Mammary microvascular endothelial cell (primary cell): ENCODE data around the gene ZBTB6. TPM values are rescaled to one million over a fixed set of nuclear protein-coding genes. Genes with fewer than 3 reads are reported as not detected.

ENCODE experiments used
- total RNA-seq: library from RNA; depleted of rRNA; stranded (reverse); fragments of >200 nt; gene quantifications from 2 replicates; pipeline ENCODE4 v1.2.3, GENCODE V29; 2015

The ZBTB6 gene, protein sequence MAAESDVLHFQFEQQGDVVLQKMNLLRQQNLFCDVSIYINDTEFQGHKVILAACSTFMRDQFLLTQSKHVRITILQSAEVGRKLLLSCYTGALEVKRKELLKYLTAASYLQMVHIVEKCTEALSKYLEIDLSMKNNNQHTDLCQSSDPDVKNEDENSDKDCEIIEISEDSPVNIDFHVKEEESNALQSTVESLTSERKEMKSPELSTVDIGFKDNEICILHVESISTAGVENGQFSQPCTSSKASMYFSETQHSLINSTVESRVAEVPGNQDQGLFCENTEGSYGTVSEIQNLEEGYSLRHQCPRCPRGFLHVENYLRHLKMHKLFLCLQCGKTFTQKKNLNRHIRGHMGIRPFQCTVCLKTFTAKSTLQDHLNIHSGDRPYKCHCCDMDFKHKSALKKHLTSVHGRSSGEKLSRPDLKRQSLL
- total RNA-seq: 4.4 and 5.1 TPM in 2 replicates

DNA sequence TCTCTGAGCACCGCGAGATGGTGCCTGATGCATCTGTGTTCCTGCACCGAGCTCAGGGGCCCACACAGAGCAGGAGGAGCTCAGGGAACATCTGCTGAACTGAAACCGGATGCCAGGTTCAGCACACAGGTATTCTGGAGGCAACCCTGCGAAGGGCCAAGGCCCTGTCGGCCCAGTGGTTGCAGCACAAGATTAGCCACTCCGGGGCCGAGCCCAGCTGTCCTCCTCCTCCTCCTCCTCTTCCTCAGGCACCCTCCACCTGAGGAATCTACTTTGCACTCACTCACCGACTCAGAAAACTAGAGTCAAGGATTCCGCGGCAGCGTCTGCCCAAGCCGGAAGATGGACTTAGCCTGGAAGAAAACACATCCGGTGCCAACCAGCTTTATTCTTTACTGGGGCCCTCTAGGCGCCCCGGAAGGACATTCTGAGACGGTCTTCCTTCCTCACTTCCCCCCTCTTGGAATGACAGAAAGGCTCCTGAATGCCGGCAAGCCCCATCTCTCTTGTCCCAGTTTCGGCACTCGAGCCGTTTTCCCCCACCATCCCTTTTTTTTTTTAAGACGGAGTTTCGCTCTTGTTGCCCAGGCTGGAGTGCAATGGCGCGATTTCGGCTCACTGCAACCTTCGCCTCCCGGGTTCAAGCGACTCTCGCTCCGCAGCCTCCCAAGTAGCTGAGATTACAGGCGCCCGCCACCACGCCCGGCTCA lies at the start of gene ZBTB6:
TSS of gene ZBTB6 (minus strand) at position 360 of the 710 bp plus-strand sequence. CDS start 1,251 bp downstream, outside the sequence.

DNA sequence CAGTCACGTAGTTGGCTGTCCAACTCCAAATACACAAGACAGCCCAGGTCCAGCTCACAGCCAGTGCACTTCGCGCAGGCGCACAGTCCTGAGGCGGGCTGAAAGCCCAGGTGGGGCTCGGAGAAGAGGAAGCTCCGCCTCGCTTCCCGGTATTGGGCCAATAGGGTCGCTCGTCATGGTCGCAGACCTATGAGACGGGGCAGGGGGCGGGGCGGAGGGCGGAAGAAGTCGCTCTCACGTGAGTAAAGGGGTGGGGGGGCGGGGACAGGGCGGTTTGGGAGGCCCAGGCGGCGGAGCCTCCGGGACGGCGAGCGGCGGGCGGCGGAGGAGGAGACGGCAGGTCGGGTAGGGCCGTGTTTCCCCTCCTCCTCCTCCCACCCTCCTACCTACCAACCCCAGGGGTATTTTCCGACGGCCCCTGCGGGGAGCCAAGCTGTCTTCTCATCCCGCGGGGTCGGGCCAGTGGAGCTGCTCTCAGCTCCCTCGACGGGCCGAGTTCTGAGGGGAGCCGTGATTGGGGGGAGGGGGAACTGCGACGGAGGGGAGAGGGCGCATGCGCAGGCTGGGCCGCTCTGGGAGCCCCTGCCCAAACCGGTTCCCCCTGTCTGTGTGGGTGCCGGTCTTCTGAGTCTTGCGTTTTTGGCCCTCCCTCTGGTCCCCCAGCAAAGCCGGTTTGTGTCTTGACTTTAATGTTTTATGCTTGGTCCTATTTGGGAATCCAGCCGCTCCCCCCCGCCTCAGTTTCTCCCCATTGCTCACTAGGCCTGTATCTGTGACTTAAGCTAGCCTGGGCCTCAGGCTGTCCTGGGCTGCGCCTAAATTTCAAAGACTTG lies 27.8 kb upstream of the ZBTB6 start, which contains the start of gene RABGAP1:
TSS of gene RABGAP1 (plus strand) at position 272 of the 833 bp plus-strand sequence. CDS start 16,040 bp downstream, outside the sequence.

DNA sequence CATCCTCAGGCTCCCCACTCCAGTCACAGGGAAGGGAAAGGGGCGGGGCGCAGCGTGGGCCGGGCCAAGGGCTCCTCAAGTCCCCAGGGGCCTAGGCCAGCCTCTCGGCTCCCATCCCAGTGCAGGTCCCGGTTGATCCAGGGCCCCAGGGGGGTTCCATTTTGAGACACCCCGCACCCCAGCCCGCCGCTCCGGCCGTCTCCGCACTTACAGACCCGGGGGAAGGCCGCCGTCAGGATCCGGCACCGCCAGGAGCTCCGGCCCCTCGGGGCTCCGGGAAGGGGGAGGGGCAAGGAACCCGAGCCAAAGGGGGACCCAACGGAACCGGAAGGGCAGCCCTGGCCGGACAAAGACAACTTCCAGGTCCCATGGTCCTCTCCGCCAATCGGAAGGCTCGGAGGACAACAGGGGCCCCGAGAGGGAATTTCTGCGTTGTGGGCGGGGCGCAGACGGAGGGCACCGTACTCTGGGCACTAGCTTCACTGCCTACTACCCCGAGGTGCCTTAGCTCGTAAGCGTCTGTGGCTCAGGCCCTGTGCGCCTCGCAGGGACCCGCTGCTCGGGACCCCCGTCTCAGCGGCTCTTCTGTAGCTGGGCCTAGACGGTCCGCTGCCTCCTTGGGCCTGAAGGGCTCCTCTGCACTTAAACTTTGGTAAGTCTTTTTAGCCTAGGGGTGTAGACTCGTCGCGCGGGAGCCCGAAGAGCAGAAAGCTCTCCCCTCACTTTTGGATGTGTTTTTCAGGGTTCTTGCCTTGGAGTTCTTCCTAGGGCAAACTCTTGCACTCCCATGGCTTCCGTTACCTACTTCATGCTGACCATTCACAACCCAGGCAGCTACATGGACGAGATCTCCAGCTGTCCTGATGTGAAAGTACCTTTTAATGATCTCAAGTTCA lies 18.4 kb upstream of the ZBTB6 start, which contains the start of gene ZBTB26:
TSS of gene ZBTB26 (minus strand) at position 287 of the 896 bp plus-strand sequence. CDS start 11,578 bp downstream, outside the sequence.

DNA sequence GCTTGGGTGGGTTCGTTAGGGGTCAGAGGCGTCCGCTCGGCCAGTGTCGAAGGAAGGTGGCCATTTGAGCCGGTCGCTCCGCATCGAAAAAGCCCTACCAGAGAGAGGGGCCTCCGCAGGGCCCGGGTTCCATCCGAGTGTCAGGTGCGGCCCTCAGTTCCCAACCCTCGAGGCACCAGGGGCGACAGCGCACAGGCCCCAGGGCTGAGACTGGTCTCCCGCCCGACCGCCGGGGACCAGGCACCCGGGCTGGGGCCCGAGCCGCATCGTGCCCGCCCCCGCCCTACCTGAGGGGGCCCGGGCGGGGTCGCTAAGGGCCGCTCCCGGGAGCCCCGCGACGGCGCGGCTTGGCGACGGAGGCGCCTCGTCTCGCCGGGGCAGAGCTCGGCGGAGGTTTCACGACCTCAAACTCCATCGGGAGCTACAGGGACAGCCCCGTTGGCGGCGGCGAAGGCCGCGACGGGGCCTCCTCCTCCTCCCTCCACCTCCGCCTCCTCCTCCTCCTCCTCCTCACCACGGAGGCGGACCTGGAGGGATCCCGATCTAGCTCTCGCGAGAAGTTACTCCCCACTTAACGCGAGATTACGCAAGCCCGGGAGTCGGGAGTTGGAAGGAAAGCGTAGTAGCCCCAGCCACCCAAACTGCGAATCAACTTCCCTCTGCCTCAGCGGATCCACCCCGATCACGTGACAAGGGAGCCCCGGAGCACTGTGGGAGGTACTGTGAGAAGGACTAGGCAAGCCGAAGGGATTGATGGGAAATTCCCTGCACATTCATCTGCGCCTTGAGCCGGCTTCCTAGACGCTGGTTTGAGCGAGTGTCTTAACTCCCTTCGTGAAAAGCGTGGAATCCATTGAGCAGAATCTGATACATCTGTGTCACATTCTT lies 8.1 kb downstream of the ZBTB6 start, which contains the start of gene RC3H2:
TSS of gene RC3H2 (minus strand) at position 537 of the 888 bp plus-strand sequence. CDS start 7,850 bp downstream, outside the sequence.

Other genes with a start within 250 kb of the ZBTB6 start
- not detected in 2 replicates for gene OR1L3, start 238.2 kb downstream of the ZBTB6 start, total RNA-seq
- gene OR1L4, start 189.3 kb downstream of the ZBTB6 start, total RNA-seq: not detected in 2 replicates
- gene OR1L6, start 171.0 kb downstream of the ZBTB6 start, total RNA-seq: not detected in 2 replicates
- not detected in 2 replicates for gene OR5C1, start 124.4 kb downstream of the ZBTB6 start, total RNA-seq
- gene OR1K1, start 113.2 kb downstream of the ZBTB6 start, total RNA-seq: not detected in 2 replicates
- 27.4 and 28.0 TPM in 2 replicates for gene PDCL, start 84.7 kb downstream of the ZBTB6 start, total RNA-seq
- gene RC3H2, start 8.0 kb downstream of the ZBTB6 start, total RNA-seq: 39.3 and 44.4 TPM in 2 replicates
- gene ZBTB26, start 18.2 kb upstream of the ZBTB6 start, total RNA-seq: 1.2 and 1.8 TPM in 2 replicates
- 8.1 and 9.6 TPM in 2 replicates for gene RABGAP1, start 27.7 kb upstream of the ZBTB6 start, total RNA-seq
- gene GPR21, start 120.3 kb upstream of the ZBTB6 start, total RNA-seq: 0.25 TPM in 1 of 2 replicates, not detected in the other